GM12878 (cell line): ENCODE measurements around the gene FBXL2. TPM values are rescaled to one million over a fixed set of nuclear protein-coding genes. Genes with fewer than 3 reads are reported as not detected.
"Not testable (repeated sequence)": the region's sequence is repeated elsewhere in the genome, so short reads cannot be mapped to it uniquely, and the experiment has no call there.

ENCODE experiments used
- ATAC-seq: fragments of 200-7000 bp; cut with Tn5 transposase; 3 replicates; pipeline ENCODE4 v1.9.1; 2020; ENCODE audit warnings: mild to moderate bottlenecking, moderate library complexity
- BruUV-seq: library from RNA; stranded (reverse); fragments of 400-500 nt; replicated peaks from 2 replicates; lab custom pipeline; 2021; lab: Mats Ljungman, UMichigan
- CTCF ChIA-PET: fragments of 300-600 bp; sonication (Branson Sonifier 250); formaldehyde crosslinking; extraction: SDS; loops from one replicate; lab custom pipeline; 2021; ENCODE audit warnings: inconsistent platforms; lab: Yijun Ruan, JAX
- POLR2A ChIA-PET: fragments of 350-600 bp; formaldehyde crosslinking; extraction: SDS; loops from one replicate; lab custom pipeline; 2021; ENCODE audit warnings: inconsistent platforms; lab: Charles Lee
- RAD21 ChIA-PET: fragments of 300-600 bp; sonication (Branson Sonifier 250); formaldehyde crosslinking; loops from one replicate; lab custom pipeline; 2023; ENCODE audit warnings: antibody characterized with exemption; ENCODE audit not compliant: unreplicated experiment; lab: Charles Lee
- SMC1A ChIA-PET: fragments of 300-600 bp; sonication (Branson Sonifier 250); formaldehyde crosslinking; loops from one replicate; lab custom pipeline; 2023; ENCODE audit not compliant: unreplicated experiment, uncharacterized antibody; lab: Charles Lee
- DNase-seq: peaks from one replicate; pipeline ENCODE4 v3.0.0-alpha.2; 2011; ENCODE audit warnings: low read depth, low spot score
- FAIRE-seq: peaks from 3 replicates; lab custom pipeline; 2011; peaks lifted over from hg19 to GRCh38; lab: Jason Lieb, UNC
- H2AFZ ChIP-seq: 2 replicates; pipeline ENCODE4 v1.6.0; 2011; ENCODE audit warnings: low read depth, low read length, control low read depth; ENCODE audit not compliant: control insufficient read depth
- H3K27ac ChIP-seq: 2 replicates; pipeline ENCODE4 v1.5.1; 2011; ENCODE audit warnings: control low read depth; ENCODE audit not compliant: control insufficient read depth, insufficient read depth
- H3K27me3 ChIP-seq, 2 experiments: replicated peaks in 1 of 2; 2 replicates each; pipeline versions ENCODE4 v1.6.0 to v1.6.1; 2011; ENCODE audit warnings: low read length in 1 of 2; ENCODE audit not compliant: control insufficient read depth in 2 of 2, insufficient read depth in 2 of 2
- H3K36me3 ChIP-seq, 2 experiments: 2 replicates each; pipeline ENCODE4 v1.5.1; 2011; ENCODE audit warnings: low read length in 1 of 2; ENCODE audit not compliant: control insufficient read depth in 2 of 2, insufficient read depth in 2 of 2
- H3K4me1 ChIP-seq: 2 replicates; pipeline ENCODE4 v1.6.1; 2011; ENCODE audit warnings: mild to moderate bottlenecking, low read length, moderate library complexity, mixed read lengths; ENCODE audit not compliant: control insufficient read depth, insufficient read depth
- H3K4me2 ChIP-seq: 2 replicates; pipeline ENCODE4 v1.6.0; 2011; ENCODE audit warnings: control low read depth; ENCODE audit not compliant: control insufficient read depth, insufficient read depth
- H3K4me3 ChIP-seq: fragments of 200-600 bp; sonication (generic); 2 replicates; pipeline ENCODE4 v1.5.1; 2016
- H3K79me2 ChIP-seq: 2 replicates; pipeline ENCODE4 v1.6.0; 2011; ENCODE audit warnings: low read length; ENCODE audit not compliant: control insufficient read depth, insufficient read depth
- H3K9ac ChIP-seq: 2 replicates; pipeline ENCODE4 v1.8.0; 2011; ENCODE audit warnings: low read length, control low read depth, mixed read lengths; ENCODE audit not compliant: control insufficient read depth, insufficient read depth
- H3K9me3 ChIP-seq: replicated peaks from 3 replicates; pipeline ENCODE4 v1.5.1; 2011; ENCODE audit warnings: mild to moderate bottlenecking, low read length; ENCODE audit not compliant: control insufficient read depth, insufficient read depth
- H4K20me1 ChIP-seq: 2 replicates; pipeline ENCODE4 v1.6.0; 2011; ENCODE audit not compliant: control insufficient read depth, insufficient read depth
- CBX5 ChIP-seq: sonication (generic); IDR thresholded peaks from 2 replicates; pipeline ENCODE4 v1.6.1; 2016; ENCODE audit warnings: low read depth, moderate library complexity, mild to moderate bottlenecking, inconsistent platforms
- CREB1 ChIP-seq: IDR thresholded peaks from 2 replicates; pipeline ENCODE4 v1.6.1; 2012; ENCODE audit warnings: low read depth, mild to moderate bottlenecking, inconsistent platforms
- ESRRA ChIP-seq: IDR thresholded peaks from 2 replicates; pipeline ENCODE4 v1.6.1; 2012; ENCODE audit warnings: mild to moderate bottlenecking, low read length, improper control_type of control experiment
- FOXK2 ChIP-seq: fragments of 450-650 bp; IDR thresholded peaks from 2 replicates; pipeline ENCODE4 v1.6.1; 2017; ENCODE audit warnings: mild to moderate bottlenecking, moderate library complexity
- JUNB ChIP-seq: IDR thresholded peaks from 2 replicates; pipeline ENCODE4 v1.6.1; 2016; ENCODE audit warnings: antibody characterized with exemption, mild to moderate bottlenecking
- JUND ChIP-seq: IDR thresholded peaks from 2 replicates; pipeline ENCODE4 v1.6.1; 2012; ENCODE audit warnings: low read depth, mild to moderate bottlenecking, low read length, improper control_type of control experiment, moderate library complexity
- KAT2A ChIP-seq: conservative IDR thresholded peaks from 2 replicates; pipeline ENCODE4 v1.6.1; 2011; ENCODE audit warnings: low read depth, low read length; ENCODE audit not compliant: control insufficient read depth
- LARP7 ChIP-seq: fragments of 450-650 bp; IDR thresholded peaks from 2 replicates; pipeline ENCODE4 v1.6.1; 2017; ENCODE audit warnings: mild to moderate bottlenecking
- NFXL1 ChIP-seq: fragments of 450-650 bp; IDR thresholded peaks from 2 replicates; pipeline ENCODE4 v1.6.1; 2017; ENCODE audit warnings: antibody characterized with exemption, mild to moderate bottlenecking, borderline replicate concordance
- PAX8 ChIP-seq: fragments of 450-650 bp; IDR thresholded peaks from 2 replicates; pipeline ENCODE4 v1.6.1; 2017; ENCODE audit warnings: mild to moderate bottlenecking, moderate library complexity
- SUZ12 ChIP-seq: fragments of 200-600 bp; sonication (generic); IDR thresholded peaks from one replicate; pipeline ENCODE4 v1.6.1; 2018; ENCODE audit warnings: antibody characterized with exemption, mild to moderate bottlenecking; ENCODE audit not compliant: unreplicated experiment
- YBX1 ChIP-seq: fragments of 450-650 bp; IDR thresholded peaks from 2 replicates; pipeline ENCODE4 v1.6.1; 2016; ENCODE audit warnings: antibody characterized with exemption
- ZSCAN29 ChIP-seq: fragments of 450-650 bp; IDR thresholded peaks from 2 replicates; pipeline ENCODE4 v1.6.1; 2017; ENCODE audit warnings: mild to moderate bottlenecking, moderate library complexity
- WGBS: methylation state at CpG from one replicate; pipeline ENCODE4 v1.1.6; 2016; ENCODE audit warnings: low lambda C conversion rate; ENCODE audit not compliant: insufficient replicate concordance, insufficient coverage; ENCODE audit errors: missing lambda C conversion rate; 5-methylcytosine and 5-hydroxymethylcytosine counted together
- in situ Hi-C: fragments of 300-500 bp; cut with MboI; formaldehyde crosslinking; loops from 9 replicates; pipeline ENCODE4 v1.14.3; 2018; ENCODE audit warnings: mixed read lengths
- intact Hi-C: fragments of 100-400 bp; cut with micrococcal nuclease; formaldehyde crosslinking; loops from one replicate; pipeline ENCODE4 v1.14.2; 2022; ENCODE audit not compliant: unreplicated experiment
- polyA plus RNA-seq, 11 experiments: library from polyadenylated mRNA; depleted of rRNA in 4 of 11; unstranded in 6 of 11; stranded (reverse) in 5 of 11; fragments of >200 nt; fragmentation: Nextera tagmentation in 4 of 11; fragmentation: Illumina TruSeq in 1 of 11; extraction: Ambion mirVana in 4 of 11; extraction: Trizol in 1 of 11; gene quantifications; 1 replicate in 1 of 11; 2 replicates in 10 of 11; pipeline versions ENCODE4 v1.2.1 to v1.2.3, GENCODE V29; 2011 to 2016; ENCODE audit warnings: inconsistent platforms in 2 of 11, missing spikeins in 2 of 11, low read depth in 1 of 11
- total RNA-seq, 4 experiments: library from RNA; depleted of rRNA in 3 of 4; stranded (reverse); fragments of >200 nt in 3 of 4; fragmentation: Illumina TruSeq in 1 of 4; extraction: Trizol in 1 of 4; gene quantifications; 2 replicates each; pipeline versions ENCODE4 v1.2.1 to v1.2.3, GENCODE V29; 2013 to 2021
- TF ChIP-seq, protein P1 (sequence below): fragments of 450-650 bp; IDR thresholded peaks from 2 replicates; pipeline ENCODE4 v1.6.1; 2016; ENCODE audit warnings: mild to moderate bottlenecking
- TF ChIP-seq, protein P2 (sequence below): IDR thresholded peaks from 2 replicates; pipeline ENCODE4 v1.6.1; 2011; ENCODE audit warnings: mild to moderate bottlenecking, low read depth, low read length, moderate library complexity; ENCODE audit not compliant: insufficient replicate concordance
- TF ChIP-seq, protein P3 (sequence below): IDR thresholded peaks from 2 replicates; pipeline ENCODE4 v1.6.1; 2012; ENCODE audit warnings: low read depth, low read length, improper control_type of control experiment

Gene FBXL2
- total and polyA plus RNA-seq, 10 of the 15 experiments (the other 5 are each of a cell fraction or from before 2014, with no cell fraction given): 0.04 to 0.72 (median 0.15) TPM; not detected in 1

DNA sequence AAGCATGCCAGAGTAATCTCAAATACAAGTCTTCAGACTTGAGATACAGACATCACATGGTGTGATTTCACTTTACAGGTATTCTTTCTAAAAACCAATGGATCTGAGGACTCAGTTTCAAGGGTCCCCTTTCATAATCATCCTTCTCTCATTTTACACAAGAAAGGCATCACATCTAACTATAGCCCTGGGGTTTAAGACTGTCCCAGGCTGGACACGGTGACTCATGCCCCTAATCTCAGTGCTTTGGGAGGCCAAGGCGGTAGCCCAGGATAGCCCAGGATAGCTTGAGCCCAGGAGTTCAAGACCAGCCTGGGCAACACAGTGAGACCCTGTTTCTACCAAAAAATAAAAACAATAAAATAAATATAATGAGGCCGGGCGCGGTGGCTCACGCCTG lies 126.5 kb downstream of the FBXL2 start:
- Histone ChIP-seq H3K36me3 (peaks cover 11 to 41% of the 10 kb centered on the region in 2 experiments), H3K27ac (no peak overlapping the region), H2AFZ (no peak overlapping the region), H3K4me3 (no peak overlapping the region), H3K9ac (no peak overlapping the region), H3K9me3 (no peaks in the 10 kb centered on the region), H3K27me3 (no peaks in the 10 kb centered on the region), H4K20me1 (no peaks in the 10 kb centered on the region), H3K4me2 (no peak overlapping the region), H3K79me2 (no peaks in the 10 kb centered on the region), H3K4me1 (no peaks in the 10 kb centered on the region)
- ChIA-PET CTCF (interaction anchor here (1.3 kb wide), 1 partner anchor 9 kb away, joined by 3 read pairs; no protein-coding TSS in a partner anchor), RAD21 (no interaction called here), POLR2A (no interaction called here), SMC1A (interaction anchor here (0.7 kb wide), 1 partner anchor 34 kb away, joined by 3 read pairs; no protein-coding TSS in a partner anchor)
- no TSS peak for BruUV-seq
- no peak for FAIRE-seq
- in situ Hi-C loops: no loop called here
- no peak for ATAC-seq
- DNase-seq: no peak
- WGBS: over 99% methylated on average over 6 of the region's 6 CpGs
- intact Hi-C loops: no loop called here
- TF ChIP-seq NFXL1: no peak
- no peak for TF ChIP-seq CBX5
- no peak for TF ChIP-seq JUND
- TF ChIP-seq JUNB: no peak
- TF ChIP-seq, protein P1, sequence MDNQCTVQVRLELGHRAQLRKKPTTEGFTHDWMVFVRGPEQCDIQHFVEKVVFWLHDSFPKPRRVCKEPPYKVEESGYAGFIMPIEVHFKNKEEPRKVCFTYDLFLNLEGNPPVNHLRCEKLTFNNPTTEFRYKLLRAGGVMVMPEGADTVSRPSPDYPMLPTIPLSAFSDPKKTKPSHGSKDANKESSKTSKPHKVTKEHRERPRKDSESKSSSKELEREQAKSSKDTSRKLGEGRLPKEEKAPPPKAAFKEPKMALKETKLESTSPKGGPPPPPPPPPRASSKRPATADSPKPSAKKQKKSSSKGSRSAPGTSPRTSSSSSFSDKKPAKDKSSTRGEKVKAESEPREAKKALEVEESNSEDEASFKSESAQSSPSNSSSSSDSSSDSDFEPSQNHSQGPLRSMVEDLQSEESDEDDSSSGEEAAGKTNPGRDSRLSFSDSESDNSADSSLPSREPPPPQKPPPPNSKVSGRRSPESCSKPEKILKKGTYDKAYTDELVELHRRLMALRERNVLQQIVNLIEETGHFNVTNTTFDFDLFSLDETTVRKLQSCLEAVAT: no peak
- TF ChIP-seq SUZ12: no peak
- TF ChIP-seq LARP7: no peak
- TF ChIP-seq, protein P2, sequence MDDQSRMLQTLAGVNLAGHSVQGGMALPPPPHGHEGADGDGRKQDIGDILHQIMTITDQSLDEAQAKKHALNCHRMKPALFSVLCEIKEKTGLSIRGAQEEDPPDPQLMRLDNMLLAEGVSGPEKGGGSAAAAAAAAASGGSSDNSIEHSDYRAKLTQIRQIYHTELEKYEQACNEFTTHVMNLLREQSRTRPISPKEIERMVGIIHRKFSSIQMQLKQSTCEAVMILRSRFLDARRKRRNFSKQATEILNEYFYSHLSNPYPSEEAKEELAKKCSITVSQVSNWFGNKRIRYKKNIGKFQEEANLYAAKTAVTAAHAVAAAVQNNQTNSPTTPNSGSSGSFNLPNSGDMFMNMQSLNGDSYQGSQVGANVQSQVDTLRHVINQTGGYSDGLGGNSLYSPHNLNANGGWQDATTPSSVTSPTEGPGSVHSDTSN: no peak
- no peak for TF ChIP-seq CREB1
- no peak for TF ChIP-seq ZSCAN29
- no peak for TF ChIP-seq FOXK2
- TF ChIP-seq YBX1: no peak
- no peak for TF ChIP-seq ESRRA
- TF ChIP-seq, protein P3, sequence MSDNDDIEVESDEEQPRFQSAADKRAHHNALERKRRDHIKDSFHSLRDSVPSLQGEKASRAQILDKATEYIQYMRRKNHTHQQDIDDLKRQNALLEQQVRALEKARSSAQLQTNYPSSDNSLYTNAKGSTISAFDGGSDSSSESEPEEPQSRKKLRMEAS: no peak
- TF ChIP-seq KAT2A: no peak
- no peak for TF ChIP-seq PAX8

DNA sequence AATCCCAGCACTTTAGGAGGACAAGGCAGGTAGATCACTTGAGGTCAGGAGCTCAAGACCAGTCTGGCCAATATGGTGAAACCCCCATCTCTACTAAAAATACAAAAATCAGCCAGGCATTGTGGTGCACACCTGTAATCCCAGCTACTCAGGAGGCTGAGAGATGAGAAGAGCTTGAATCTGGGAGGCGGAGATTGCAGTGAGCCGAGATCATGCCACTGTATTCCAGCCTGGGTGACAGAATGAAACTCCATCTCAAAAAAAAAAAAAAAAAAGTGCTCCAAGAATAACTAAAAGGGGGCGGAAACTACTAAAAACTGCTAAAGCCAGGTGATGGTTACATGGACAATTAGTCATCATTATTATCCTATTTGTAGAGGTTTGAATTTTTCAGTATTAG lies 133.6 kb downstream of the FBXL2 start:
- H3K27me3 ChIP-seq, H3K79me2 ChIP-seq, H3K4me3 ChIP-seq, H3K4me2 ChIP-seq, in situ Hi-C loops, DNase-seq, H3K4me1 ChIP-seq, H4K20me1 ChIP-seq, RAD21 ChIA-PET, intact Hi-C loops, H3K9me3 ChIP-seq, H3K27ac ChIP-seq, ATAC-seq, H3K9ac ChIP-seq, H2AFZ ChIP-seq, BruUV-seq: not testable (repeated sequence)
- 100% methylated on average over 3 of the region's 3 CpGs for WGBS
- POLR2A ChIA-PET: interaction anchor here (0.6 to 0.8 kb wide), 3 partner anchors 30 to 580 kb away, joined by 3 to 7 read pairs (median 4); no protein-coding TSS in a partner anchor
- SMC1A ChIA-PET: interaction anchor here (0.7 kb wide), 1 partner anchor 158 kb away, joined by 3 read pairs; no protein-coding TSS in a partner anchor
- H3K36me3 ChIP-seq: peaks cover 10 to 52% of the 10 kb centered on the region in 2 experiments
- peak; percentile 70 for FAIRE-seq
- CTCF ChIA-PET: interaction anchor here (0.8 to 1.1 kb wide), 3 partner anchors 9 to 376 kb away, joined by 3 to 5 read pairs (median 3); no protein-coding TSS in a partner anchor
